ENCODE results near the gene ABHD18.
"Not testable (repeated sequence)": the region's sequence is repeated elsewhere in the genome, so short reads cannot be mapped to it uniquely, and the experiment has no call there.

GRCh38 chr4:127931836-127932235, 33.4 kb upstream of the ABHD18 start:
- TF ChIP-seq CTCF, EZH2, EZH2phosphoT487 (IDR thresholded peaks at IDR 0.05): not testable (repeated sequence)

All from neural progenitor cell (in vitro differentiated cells).